ENCODE data around the gene ME3. TPM values are rescaled to one million over a fixed set of nuclear protein-coding genes. Genes with fewer than 3 reads are reported as not detected.
A peak's percentile ranks its signal among the peaks of the same experiment; 100 is the strongest.
"Not testable (repeated sequence)": the region's sequence is repeated elsewhere in the genome, so short reads cannot be mapped to it uniquely, and the experiment has no call there.

Gene ME3
- total RNA-seq, 2 experiments from 2014 or later: 0.66 to 1.0 TPM

GRCh38 chr11:86446163-86446923 is 226.1 kb downstream of the ME3 start:
- ChIA-PET POLR2A (interaction anchor here (0.8 to 1.5 kb wide), 2 partner anchors 144 to 592 kb away, joined by 5 read pairs; partner anchors contain the start of genes CCDC83 and HIKESHI), CTCF (interaction anchor here (1.1 to 1.5 kb wide), 2 partner anchors 162 to 592 kb away, joined by 3 to 6 read pairs; partner anchors contain the start of gene CCDC83)
- Mint-ChIP-seq H3K27ac (peak overlapping the region; percentile 71), H3K36me3 (ENCODE audit: low read depth) (peaks cover 3% of the 10 kb centered on the region), H3K4me3 (no peak overlapping the region), H3K9me3 (ENCODE audit: insufficient read depth) (no peaks in the 10 kb centered on the region), H3K4me1 (ENCODE audit: low read depth) (peaks cover 23% of the 10 kb centered on the region), H3K27me3 (ENCODE audit: low read depth) (no peaks in the 10 kb centered on the region)
- DNase-seq: peak; percentile 54
- ATAC-seq: no peak

- Mint-ChIP-seq H3K4me3 (no peak overlapping the region), H3K27ac (no peak overlapping the region), H3K4me1 (ENCODE audit: low read depth) (peaks cover 23% of the 10 kb centered on the region), H3K27me3 (ENCODE audit: low read depth) (no peaks in the 10 kb centered on the region), H3K9me3 (ENCODE audit: insufficient read depth) (no peaks in the 10 kb centered on the region), H3K36me3 (ENCODE audit: low read depth) (peaks cover 3% of the 10 kb centered on the region)
- CTCF ChIA-PET: interaction anchor here (1.5 kb wide), 1 partner anchor 163 kb away, joined by 6 read pairs; no protein-coding TSS in a partner anchor
- POLR2A ChIA-PET: interaction anchor here (0.7 kb wide), 1 partner anchor 217 kb away, joined by 3 read pairs; no protein-coding TSS in a partner anchor
- no peak for ATAC-seq
- DNase-seq: no peak
Observed at GRCh38 chr11:86444981-86445380, 227.4 kb downstream of the ME3 start.

GRCh38 chr11:86443415-86443814 is 229.0 kb downstream of the ME3 start:
- Mint-ChIP-seq H3K36me3 (ENCODE audit: low read depth) (peaks cover 2% of the 10 kb centered on the region), H3K27ac (no peak overlapping the region), H3K9me3 (ENCODE audit: insufficient read depth) (no peaks in the 10 kb centered on the region), H3K27me3 (ENCODE audit: low read depth) (no peaks in the 10 kb centered on the region), H3K4me3 (no peak overlapping the region), H3K4me1 (ENCODE audit: low read depth) (peaks cover 23% of the 10 kb centered on the region)
- CTCF ChIA-PET: no interaction called here
- no peak for ATAC-seq
- no peak for DNase-seq
- POLR2A ChIA-PET: no interaction called here

- ChIA-PET CTCF (interaction anchor here (1.4 kb wide), 1 partner anchor 11 kb away, joined by 3 read pairs; no protein-coding TSS in a partner anchor), POLR2A (no interaction called here)
- Mint-ChIP-seq H3K9me3 (ENCODE audit: insufficient read depth) (no peaks in the 10 kb centered on the region), H3K27me3 (ENCODE audit: low read depth) (no peaks in the 10 kb centered on the region), H3K27ac (no peak overlapping the region), H3K4me3 (no peak overlapping the region), H3K4me1 (ENCODE audit: low read depth) (peaks cover 23% of the 10 kb centered on the region), H3K36me3 (ENCODE audit: low read depth) (no peaks in the 10 kb centered on the region)
- no peak for DNase-seq
- no peak for ATAC-seq
Observed at GRCh38 chr11:86442827-86443226, 229.6 kb downstream of the ME3 start.

GRCh38 chr11:86442420-86442819 is 230.0 kb downstream of the ME3 start:
- Mint-ChIP-seq H3K4me1 (ENCODE audit: low read depth) (peaks cover 23% of the 10 kb centered on the region), H3K27me3 (ENCODE audit: low read depth) (no peaks in the 10 kb centered on the region), H3K9me3 (ENCODE audit: insufficient read depth) (no peaks in the 10 kb centered on the region), H3K36me3 (ENCODE audit: low read depth) (no peaks in the 10 kb centered on the region), H3K4me3 (no peak overlapping the region), H3K27ac (no peak overlapping the region)
- ATAC-seq: no peak
- DNase-seq: no peak
- ChIA-PET CTCF (interaction anchor here (1.4 kb wide), 1 partner anchor 12 kb away, joined by 3 read pairs; no protein-coding TSS in a partner anchor), POLR2A (no interaction called here)

GRCh38 chr11:86440843-86441242 is 231.6 kb downstream of the ME3 start:
- no peaks in the 10 kb centered on the region for H3K27me3 Mint-ChIP-seq (ENCODE audit: low read depth)
- CTCF ChIA-PET: no interaction called here
- POLR2A ChIA-PET: no interaction called here
- H3K4me1 Mint-ChIP-seq (ENCODE audit: low read depth): peaks cover 8% of the 10 kb centered on the region
- H3K36me3 Mint-ChIP-seq (ENCODE audit: low read depth): no peaks in the 10 kb centered on the region
- DNase-seq: no peak
- H3K9me3 Mint-ChIP-seq (ENCODE audit: insufficient read depth): no peaks in the 10 kb centered on the region
- ATAC-seq: no peak
- no peak overlapping the region for H3K27ac Mint-ChIP-seq
- H3K4me3 Mint-ChIP-seq: no peak overlapping the region

GRCh38 chr11:86440305-86440716 is 232.1 kb downstream of the ME3 start:
- H3K27ac Mint-ChIP-seq: no peak overlapping the region
- no peak overlapping the region for H3K4me3 Mint-ChIP-seq
- ATAC-seq (no peak), DNase-seq (no peak)
- no peaks in the 10 kb centered on the region for H3K27me3 Mint-ChIP-seq (ENCODE audit: low read depth)
- H3K36me3 Mint-ChIP-seq (ENCODE audit: low read depth): no peaks in the 10 kb centered on the region
- no peaks in the 10 kb centered on the region for H3K9me3 Mint-ChIP-seq (ENCODE audit: insufficient read depth)
- peaks cover 5% of the 10 kb centered on the region for H3K4me1 Mint-ChIP-seq (ENCODE audit: low read depth)
- POLR2A ChIA-PET: no interaction called here
- CTCF ChIA-PET: interaction anchor here (0.6 kb wide), 1 partner anchor 42 kb away, joined by 4 read pairs; no protein-coding TSS in a partner anchor

- Mint-ChIP-seq H3K4me3 (no peak overlapping the region), H3K9me3 (ENCODE audit: insufficient read depth) (no peaks in the 10 kb centered on the region), H3K27me3 (ENCODE audit: low read depth) (no peaks in the 10 kb centered on the region), H3K36me3 (ENCODE audit: low read depth) (no peaks in the 10 kb centered on the region), H3K27ac (no peak overlapping the region), H3K4me1 (ENCODE audit: low read depth) (peaks cover 2% of the 10 kb centered on the region)
- CTCF ChIA-PET: interaction anchor here (1.1 to 1.6 kb wide), 2 partner anchors 13 to 169 kb away, joined by 3 to 4 read pairs; no protein-coding TSS in a partner anchor
- POLR2A ChIA-PET: no interaction called here
- no peak for DNase-seq
- ATAC-seq: no peak
Observed at GRCh38 chr11:86438685-86439084, 233.7 kb downstream of the ME3 start.

- ChIA-PET CTCF (no interaction called here), POLR2A (no interaction called here)
- Mint-ChIP-seq H3K36me3 (ENCODE audit: low read depth) (no peaks in the 10 kb centered on the region), H3K9me3 (ENCODE audit: insufficient read depth) (no peaks in the 10 kb centered on the region), H3K27me3 (ENCODE audit: low read depth) (no peaks in the 10 kb centered on the region), H3K4me1 (ENCODE audit: low read depth) (no peaks in the 10 kb centered on the region), H3K27ac (no peak overlapping the region), H3K4me3 (no peak overlapping the region)
- DNase-seq: no peak
- no peak for ATAC-seq
Observed at GRCh38 chr11:86435711-86436110, 236.7 kb downstream of the ME3 start.

- DNase-seq; H3K27me3 Mint-ChIP-seq (ENCODE audit: low read depth); H3K36me3 Mint-ChIP-seq (ENCODE audit: low read depth); H3K9me3 Mint-ChIP-seq (ENCODE audit: insufficient read depth); CTCF ChIA-PET; ATAC-seq; H3K27ac Mint-ChIP-seq; H3K4me3 Mint-ChIP-seq; H3K4me1 Mint-ChIP-seq (ENCODE audit: low read depth); POLR2A ChIA-PET: not testable (repeated sequence)
Observed at GRCh38 chr11:86433361-86434095, 238.9 kb downstream of the ME3 start.

- ATAC-seq: no peak
- ChIA-PET POLR2A (interaction anchor here (0.8 kb wide), 1 partner anchor 9 kb away, joined by 3 read pairs; no protein-coding TSS in a partner anchor), CTCF (no interaction called here)
- H3K36me3 Mint-ChIP-seq (ENCODE audit: low read depth): no peaks in the 10 kb centered on the region
- no peak overlapping the region for H3K27ac Mint-ChIP-seq
- H3K27me3 Mint-ChIP-seq (ENCODE audit: low read depth): peaks cover 4% of the 10 kb centered on the region
- DNase-seq: no peak
- no peak overlapping the region for H3K4me3 Mint-ChIP-seq
- no peaks in the 10 kb centered on the region for H3K9me3 Mint-ChIP-seq (ENCODE audit: insufficient read depth)
- no peaks in the 10 kb centered on the region for H3K4me1 Mint-ChIP-seq (ENCODE audit: low read depth)
Observed at GRCh38 chr11:86431258-86431657, 241.2 kb downstream of the ME3 start.

GRCh38 chr11:86427441-86427840 is 245.0 kb downstream of the ME3 start:
- H3K36me3 Mint-ChIP-seq (ENCODE audit: low read depth): no peaks in the 10 kb centered on the region
- ChIA-PET CTCF (no interaction called here), POLR2A (no interaction called here)
- no peaks in the 10 kb centered on the region for H3K4me1 Mint-ChIP-seq (ENCODE audit: low read depth)
- no peak for ATAC-seq
- H3K4me3 Mint-ChIP-seq: no peak overlapping the region
- H3K27ac Mint-ChIP-seq: no peak overlapping the region
- H3K27me3 Mint-ChIP-seq (ENCODE audit: low read depth): peaks cover 4% of the 10 kb centered on the region
- no peak for DNase-seq
- no peaks in the 10 kb centered on the region for H3K9me3 Mint-ChIP-seq (ENCODE audit: insufficient read depth)
